Activated naive CD4-positive, alpha-beta T cell treated with anti-CD3 and anti-CD28 coated beads, Interleukin-2, amount 50 U/mL, for 16 hours (primary cell): ENCODE results near the gene SSH2.
"Not testable (repeated sequence)": the region's sequence is repeated elsewhere in the genome, so short reads cannot be mapped to it uniquely, and the experiment has no call there.

Source experiments
- DNase-seq: peaks from one replicate; pipeline ENCODE4 v3.0.0-alpha.2; 2020

SSH2 gene

DNA sequence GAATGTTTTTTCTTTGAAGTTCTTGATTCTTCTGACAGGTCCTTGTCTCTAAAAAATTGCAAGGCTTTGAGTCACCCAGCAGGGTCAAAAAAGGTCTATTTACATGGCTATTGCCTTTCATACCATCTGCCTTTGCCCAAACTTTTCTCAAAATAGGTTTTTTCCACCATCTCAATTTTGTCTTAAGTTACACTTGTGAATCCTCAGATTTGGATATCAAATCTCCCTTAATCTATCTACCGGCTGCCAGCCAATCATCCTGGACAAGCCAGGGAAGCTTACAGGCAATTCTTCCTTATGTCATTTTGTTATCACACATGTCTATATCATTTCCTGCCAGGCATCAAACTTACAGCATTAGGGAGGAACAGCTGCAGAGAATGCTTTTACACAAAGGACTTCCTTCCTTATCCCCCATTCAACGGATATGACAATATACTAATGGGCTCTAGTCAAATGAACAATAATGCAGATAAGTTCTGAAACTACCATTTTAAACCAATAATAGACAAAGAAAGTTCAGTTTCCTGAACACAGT lies 203.2 kb downstream of the SSH2 start:
- DNase-seq, result no peak

DNA sequence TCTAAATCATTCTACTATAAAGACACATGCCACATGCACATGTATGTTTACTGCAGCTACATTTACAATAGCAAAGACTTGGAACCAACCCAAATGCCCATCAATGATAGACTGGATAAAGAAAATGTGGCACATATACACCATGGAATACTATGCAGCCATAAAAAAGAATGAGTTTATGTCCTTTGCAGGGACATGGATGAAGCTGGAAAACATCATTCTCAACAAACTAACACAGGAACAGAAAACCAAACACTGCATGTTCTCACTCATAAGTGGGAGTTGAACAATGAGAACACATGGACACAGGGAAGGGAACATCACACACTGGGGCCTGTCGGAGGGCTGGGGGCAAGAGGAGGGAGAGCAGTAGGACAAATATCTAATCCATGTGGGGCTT lies 204.6 kb downstream of the SSH2 start:
- not testable (repeated sequence) for DNase-seq

DNA sequence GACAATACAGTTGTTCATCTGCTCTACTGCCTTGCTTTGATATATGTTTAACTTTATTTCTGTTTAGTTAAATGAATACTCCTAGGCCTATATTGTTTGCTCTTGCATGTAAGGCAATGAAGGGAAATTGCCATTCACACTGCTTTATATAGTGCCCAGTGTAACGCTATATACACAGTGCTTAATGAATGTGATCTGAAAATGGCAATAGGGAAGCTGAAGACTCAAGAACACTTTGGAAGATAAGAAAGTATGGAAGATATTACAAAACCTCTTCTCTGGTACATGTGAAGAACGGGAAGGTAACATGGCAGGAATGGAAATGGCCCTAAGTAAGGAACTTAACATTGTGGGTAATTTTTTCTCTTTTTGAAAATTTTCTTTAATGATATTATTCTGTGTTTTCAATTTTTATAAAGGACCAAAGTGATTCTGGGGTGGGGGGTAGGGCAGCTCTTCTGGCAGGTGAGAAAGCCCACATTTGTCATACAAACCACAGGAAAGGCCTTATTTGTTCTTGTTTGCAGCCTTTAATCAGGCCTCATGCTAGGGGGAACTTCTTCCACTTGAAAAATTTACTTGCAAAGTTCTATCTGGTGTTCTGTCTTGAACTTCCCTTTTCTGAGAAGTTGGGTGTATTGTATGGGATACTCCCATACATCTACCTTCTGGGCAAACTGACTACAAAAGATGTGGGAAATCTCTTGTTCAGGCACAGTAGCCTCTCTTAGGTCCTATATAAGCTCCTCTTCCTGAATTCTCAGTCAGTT lies 206.6 kb downstream of the SSH2 start:
- no peak for DNase-seq

DNA sequence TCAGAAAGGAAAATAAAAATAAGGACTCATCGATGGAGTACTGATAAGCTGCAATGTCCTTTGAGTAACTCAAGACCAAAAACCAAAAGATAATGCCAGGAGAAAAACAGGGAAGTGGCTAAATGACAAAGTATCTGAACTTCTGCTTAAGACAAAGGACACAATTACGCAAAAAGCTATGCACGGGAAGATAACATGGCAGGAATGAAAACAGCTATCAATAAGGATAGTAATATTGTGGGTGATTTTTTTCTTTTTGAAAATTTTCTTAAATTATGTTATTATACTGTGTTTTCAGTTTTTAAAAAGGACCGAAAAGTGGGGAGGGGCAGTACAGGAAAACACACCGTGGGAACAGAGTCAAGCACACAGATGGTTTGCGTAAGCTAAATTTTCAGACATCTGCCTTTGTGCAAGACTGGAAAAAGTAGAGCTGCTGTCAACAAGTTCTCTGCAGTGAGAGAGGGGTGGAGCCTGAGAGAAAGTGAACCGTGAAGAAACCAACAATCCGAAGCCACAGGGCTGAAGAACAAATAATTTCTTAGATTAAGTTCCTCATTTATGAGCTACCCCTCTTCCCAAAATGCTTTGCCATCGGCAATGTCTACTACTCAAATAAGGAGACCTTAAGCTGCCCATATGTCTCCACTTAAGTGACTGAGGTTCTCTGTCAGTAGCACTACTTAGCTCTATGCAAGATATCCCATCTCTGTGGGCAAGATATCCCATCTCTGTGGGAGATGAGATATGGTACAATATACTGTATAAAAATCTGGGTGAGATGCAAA lies 207.4 kb downstream of the SSH2 start:
- DNase-seq, result peak; percentile 15

DNA sequence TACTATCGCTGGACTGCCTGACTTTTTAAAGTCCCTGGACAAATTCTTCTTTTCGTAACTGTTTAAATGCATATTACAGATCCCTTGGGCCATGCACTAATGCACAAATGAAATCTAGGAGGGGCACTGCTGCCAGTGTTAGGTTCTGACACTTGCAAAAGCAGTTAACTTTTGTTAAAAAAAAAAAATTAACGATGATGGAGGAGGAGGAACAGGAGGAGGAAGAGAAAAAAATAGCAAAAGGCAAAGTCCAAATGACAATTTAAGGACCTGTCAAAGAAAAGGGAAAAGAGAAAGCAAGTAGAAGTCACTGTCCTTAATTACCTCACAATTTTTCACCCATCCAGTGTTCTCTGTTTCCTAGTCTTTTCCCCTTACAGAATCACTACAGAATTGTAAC lies 209.5 kb downstream of the SSH2 start:
- DNase-seq, result no peak

DNA sequence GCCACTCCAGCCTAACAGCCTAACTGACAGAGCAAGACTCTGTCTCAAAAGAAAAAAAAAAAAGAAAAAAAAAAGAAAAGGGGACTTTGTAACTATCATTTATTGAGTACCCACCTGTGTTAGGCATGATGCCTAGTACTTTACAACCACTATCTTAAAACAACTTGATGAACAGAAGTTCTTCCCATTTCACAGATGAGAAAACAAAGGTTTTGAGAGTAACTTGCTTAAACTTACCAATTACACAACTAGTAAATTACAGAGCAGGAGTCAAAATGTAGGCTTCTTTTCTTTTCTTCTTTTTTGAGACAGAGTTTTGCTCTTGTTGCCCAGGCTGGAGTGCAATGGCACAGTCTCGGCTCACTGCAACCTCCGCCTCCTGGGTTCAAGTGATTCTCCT lies 210.6 kb downstream of the SSH2 start:
- DNase-seq, result no peak

DNA sequence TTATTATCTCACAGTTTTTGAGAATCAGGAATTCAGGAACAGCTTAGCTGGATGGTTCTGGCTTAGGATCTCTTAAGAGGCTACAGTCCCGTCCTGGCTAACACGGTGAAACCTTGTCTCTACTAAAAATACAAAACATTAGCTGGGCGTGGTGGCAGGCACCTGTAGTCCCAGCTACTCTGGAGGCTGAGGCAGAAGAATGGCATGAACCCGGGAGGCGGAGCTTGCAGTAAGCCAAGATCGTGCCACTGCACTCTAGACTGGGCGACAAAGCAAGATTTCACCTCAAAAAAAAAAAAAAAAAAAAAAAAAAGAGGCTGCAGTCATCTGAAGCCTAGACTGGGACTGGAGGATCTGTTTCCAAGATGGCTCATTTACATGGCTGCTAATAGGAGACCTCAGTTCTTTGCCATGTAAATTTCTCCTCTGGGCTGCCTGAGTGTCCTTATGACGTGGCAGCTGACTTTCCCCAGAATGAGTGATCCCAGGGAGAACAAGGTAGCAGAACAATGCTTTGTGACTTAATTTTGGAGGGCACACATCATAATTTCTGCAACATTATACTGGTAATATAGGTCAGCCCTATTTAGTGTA lies 211.5 kb downstream of the SSH2 start:
- no peak for DNase-seq

DNA sequence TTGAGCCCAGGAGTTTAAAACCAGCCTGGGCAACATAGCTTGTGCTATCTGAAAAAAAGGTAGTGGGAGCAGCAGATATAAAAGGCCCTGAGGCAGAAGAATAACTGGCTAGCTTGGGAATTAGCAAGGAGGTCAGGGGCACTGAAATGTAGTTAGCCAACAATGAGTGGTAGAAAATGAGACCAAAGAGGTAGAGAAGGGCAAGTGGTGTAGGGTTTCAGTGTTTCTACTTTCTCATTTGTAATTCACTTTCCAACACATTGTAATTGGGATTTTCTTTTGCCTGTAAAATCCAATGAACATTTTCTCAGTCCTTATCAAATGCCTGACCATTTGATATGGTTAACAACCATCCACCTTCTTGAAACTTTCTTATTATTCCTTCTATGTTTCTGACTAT lies 212.2 kb downstream of the SSH2 start:
- no peak for DNase-seq

DNA sequence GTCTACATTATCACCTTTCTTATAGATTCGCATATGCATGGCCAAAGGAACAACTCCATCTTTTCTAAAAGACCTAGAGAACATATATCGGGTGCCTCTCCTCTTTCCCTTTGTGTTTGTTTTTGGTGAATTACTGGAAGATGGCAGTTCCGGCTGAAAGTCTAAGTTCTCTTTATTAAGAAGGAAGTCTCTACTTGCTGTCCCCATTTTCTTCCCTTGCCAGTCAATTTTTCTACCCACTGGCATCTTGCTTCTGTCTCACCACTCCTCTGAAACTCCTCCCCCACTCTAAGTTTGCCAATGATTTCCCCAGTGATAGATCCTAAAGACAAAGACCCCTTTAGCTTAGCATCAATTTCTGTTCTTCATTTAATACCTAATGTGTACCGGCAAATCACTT lies 213.5 kb downstream of the SSH2 start:
- DNase-seq, result no peak

DNA sequence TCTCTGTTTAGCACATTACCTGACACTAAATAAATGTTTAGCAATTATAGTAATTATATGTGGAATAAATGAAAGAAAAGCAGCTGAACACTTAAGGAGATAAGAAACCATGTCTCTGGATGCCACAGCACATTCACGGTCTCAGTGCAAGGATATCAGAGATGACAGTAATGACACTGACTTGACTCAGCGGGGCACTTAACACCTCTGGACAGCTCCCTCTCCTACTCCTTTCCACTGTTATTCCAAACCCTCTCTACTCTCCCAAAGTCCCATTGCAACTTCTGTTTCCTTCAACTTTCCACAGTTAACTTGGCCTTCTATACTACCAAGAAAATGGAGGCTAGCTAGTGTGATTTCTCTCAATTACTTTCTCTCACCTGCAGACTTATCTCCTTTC lies 214.3 kb downstream of the SSH2 start:
- no peak for DNase-seq

DNA sequence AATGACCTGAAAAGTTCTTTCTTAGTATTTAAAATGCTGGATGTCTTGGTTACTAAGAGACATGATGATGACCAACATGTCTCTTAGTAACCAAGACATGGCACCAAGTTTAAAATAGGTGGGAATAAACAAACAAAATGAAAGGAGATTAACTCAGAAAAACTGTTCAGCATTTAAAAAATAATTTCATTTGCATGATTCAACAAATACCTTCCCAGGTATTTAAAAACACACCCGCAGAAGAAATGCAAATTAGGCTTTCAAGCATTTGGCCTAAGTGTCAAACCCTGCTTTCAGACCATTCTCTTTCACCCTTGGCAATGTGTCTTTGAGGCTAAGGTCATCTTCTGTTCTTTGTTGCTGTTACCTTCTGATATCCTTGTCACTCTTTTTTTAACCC lies 215.9 kb downstream of the SSH2 start:
- DNase-seq, result no peak

DNA sequence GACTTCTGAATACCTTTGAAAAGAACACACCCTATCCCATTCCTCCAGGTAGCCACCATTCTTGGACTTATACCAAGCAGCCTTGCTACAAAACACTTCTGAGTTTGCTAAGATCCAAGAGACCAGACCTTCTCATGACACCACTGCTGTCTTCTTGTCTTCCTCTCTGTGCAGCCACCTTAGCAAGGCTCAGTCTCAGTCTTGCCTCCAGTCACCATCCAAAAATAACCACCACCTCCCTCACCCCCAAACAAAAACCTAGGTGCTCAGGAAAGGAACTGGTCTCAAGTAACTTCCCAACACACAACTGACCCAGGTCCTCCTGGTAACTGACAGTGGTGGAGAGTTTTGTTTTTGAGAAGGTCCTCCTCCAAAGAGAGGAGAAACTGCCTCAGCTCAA lies 216.4 kb downstream of the SSH2 start:
- no peak for DNase-seq

DNA sequence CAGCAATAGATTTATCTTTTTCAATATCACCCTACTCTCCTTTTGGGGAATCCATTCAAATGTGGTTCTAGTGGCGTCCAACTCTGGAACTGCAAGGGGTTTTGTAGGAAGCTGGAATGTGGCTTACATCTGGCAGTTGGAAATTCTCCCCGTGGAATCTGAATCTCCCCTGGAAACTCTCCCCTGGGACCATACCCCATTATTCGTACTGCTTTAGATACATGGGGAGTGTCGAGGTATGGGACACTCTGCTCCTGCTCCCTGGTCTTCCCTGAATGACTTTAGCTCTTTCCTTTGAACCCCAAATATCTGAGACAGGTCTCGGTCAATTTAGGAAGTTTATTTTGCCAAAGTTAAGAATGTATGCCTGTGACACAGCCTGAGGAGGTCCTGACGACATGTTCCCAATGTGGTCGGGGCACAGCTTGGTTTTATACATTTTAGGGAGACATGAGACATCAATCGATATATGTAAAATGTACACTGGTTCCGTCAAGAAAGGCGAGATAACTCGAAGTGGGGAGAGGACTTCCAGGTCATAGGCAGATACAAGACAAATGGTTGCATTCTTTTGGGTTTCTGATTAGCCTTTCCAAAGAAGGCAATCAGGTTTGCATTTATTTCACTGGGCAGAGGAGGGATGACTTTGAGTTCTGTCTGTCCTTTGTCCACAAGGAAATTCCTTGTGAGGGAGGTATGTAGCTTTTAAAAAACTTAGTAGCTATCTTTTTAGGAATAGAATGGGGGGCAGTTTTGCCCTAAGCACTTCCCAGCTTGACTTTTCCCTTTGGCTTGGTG lies 218.2 kb downstream of the SSH2 start:
- no peak for DNase-seq

DNA sequence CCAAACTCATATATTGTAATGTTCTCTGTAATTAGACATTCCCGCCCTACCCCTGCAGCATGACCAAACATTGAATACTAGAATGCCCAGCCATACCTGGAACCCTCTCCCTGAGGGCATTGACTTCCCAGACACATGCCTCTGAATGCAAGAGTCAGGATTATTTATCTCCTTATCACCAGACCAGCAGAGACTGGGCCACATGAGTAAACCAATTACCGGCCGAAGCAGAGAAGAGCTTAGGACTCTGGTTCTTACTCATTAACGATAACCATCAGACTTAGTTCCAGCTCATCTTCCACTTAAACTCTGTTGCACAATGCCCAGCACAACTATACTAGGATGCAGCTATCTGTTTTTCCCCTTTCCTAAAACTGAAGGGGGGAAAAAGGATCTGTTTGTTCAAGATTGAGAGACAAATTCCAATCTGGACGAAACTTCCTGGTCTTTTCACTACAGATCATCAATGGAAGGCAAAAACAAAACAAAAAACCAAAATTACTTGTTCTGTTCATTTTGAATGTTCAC lies 219.1 kb downstream of the SSH2 start:
- no peak for DNase-seq

DNA sequence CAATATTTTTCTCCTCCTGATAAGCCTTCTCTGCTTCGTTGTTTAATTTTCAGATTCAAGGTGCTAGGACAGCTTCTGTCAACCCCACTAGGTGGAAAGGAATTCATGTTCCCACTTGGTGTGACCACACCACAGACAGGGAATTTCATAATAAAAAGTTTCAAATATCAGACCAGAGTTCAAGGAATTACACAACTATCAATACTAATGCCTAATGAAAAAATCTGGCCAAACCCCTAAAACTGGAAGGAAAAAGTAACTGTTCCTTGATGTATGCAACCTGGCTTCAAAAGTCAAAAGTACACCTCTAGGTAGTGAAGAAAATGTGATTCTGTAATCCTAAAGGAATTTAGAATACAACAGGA lies 219.5 kb downstream of the SSH2 start:
- no peak for DNase-seq

DNA sequence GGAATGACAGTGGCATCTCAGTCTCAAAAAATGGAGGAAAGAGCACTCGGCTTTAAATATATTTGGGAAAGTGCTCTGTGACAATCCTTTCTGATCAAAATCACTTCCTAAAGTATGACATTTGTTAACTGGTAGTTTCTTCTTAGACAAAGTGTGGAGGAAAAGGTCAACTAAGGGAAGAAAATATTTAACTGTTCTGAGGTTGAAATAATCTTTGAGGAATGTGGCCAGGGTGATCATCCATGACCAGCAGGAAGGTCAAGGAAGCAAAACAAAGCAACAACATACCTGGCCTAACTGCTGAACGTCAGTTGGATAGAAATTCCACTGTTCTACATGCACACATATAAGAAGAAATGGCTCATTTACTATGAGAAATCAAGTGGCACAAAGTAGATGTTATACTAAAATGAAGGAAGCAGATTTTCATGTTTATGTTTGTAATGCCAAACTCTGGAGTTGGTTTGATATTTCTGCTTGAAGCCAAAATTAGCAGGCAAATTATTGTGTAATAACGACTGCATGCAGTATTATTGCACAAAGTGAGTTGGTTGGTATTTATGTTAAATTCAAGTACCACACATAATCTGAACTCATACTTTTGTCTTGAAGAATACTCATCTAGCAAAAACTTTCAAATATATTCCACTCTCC lies 220.0 kb downstream of the SSH2 start:
- no peak for DNase-seq

DNA sequence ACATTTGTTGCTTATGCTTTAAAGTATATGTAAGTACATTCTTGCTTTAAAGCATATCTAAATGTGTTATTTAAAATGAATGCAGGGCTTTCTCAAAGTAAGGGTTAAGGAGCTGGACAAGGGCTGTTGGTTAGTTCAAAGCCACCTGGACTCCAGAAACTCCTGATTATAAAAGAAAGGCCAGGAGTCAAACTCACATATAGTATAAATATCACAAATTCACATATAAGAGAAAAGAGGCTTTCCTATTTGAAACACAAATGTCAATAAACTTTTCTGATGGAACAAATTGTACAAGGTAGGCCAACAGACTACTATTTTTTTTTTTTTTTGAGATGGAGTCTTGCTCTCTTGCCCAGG lies 222.8 kb downstream of the SSH2 start:
- no peak for DNase-seq

DNA sequence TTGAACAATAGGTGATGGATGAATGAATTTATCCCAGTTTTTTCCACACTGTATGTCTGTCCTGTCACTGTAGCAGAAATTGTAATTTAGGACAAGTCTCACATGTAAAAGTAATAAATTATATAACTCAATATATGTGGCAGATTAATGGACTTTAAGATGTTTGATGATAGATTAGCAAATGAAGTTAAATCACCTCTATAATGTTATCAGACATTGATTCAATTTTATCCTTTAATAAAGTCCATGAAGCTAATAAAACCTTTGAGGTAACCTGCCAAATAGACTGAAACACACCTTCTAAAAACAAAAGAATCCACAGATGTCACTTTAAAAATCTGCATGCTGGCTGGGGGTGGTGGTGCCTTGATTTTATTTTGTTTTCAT lies 224.0 kb downstream of the SSH2 start:
- no peak for DNase-seq

DNA sequence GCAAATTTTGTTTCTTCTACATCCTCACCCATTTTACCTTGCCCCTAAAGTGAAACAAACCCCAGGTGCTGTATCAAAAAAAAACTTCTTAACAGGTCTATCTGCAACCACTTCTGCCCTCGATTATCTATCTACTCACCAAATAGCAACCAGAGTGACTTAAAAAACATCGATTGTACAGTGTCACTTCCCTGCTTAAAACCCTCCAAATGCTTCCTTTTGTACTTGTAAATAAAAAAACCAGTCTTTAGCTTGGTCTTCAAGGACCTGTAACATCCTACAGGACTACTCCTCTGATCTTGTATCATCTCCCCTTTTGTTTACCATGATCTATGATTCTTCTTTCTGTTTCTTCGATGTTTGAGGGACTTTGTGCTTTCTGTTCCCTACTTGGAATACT lies 224.6 kb downstream of the SSH2 start:
- no peak for DNase-seq

DNA sequence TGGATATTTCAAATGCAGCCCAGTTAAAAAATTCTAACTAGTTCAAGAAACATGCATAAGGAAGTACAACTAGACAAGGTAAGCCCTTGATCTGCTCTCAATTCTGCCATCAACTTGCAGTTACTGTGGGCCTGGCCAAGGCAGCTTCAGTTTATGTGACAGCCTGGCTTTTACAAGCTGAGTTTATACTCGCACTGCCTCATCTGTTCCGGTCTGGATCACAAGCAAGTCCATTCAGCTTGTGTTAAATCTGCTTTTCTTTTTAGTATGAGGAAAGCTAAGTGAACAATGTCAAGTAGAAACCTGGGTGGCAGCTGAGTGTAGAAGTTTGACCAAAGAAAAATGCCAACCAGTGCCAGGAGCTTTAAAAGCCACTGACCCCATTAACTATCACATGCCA lies 230.7 kb downstream of the SSH2 start:
- no peak for DNase-seq

DNA sequence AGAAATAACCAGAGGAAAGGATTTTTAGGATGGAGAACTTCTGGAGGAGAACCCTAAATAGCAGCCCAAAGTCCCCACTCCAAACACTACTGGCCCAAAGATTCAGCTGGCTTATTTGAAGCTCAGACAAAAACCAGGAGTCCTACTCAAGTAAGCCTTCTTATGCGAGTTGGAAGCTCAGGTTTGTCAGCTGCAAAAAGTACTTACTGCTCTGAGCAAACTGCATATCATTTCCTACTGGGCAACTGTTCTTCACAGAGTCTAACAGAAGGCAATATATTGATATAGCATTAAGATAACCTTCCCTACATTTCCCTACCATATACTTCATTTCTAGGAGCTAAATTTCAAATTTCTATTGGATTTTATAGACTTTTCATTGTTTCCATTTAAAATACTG lies 231.2 kb downstream of the SSH2 start:
- DNase-seq, result no peak

DNA sequence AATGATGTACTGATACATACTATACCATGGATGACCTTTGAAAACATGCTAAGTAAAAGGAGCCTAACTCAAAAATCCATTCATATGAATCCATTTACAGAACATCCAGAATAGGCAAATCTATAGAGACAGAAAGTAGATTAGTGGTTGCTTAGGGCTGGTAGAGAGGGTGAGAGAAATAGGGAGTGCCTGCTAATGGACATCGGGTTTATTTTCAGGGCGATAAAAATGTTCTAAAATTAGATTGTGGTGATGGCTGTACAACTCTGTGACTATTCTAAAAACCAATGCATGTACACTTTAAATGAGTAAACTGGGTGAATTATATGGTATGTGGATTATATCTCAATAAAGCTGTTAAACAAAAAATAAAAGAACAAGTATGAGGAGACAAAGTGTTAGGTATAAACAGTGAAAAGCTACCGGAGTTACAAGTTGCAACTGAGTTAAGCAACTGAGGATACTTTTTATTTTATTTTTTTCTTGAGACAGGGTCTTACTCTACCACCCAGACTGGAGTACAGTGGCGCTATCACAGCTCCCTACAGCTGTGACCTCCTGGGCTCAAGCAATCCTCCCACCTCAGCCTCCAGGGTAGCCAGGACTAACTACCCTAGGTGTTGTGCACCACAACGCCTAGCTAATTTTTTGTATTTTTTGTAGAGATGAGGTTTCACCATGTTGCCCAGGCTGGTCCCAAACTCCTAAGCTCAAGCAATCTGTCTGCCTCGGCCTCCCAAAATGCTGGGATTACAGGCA lies 231.8 kb downstream of the SSH2 start:
- DNase-seq, result no peak
